Osteoblast (primary cell): ENCODE results near the gene MIB2. TPM values are rescaled to one million over a fixed set of nuclear protein-coding genes. Genes with fewer than 3 reads are reported as not detected.
"Not testable (repeated sequence)": the region's sequence is repeated elsewhere in the genome, so short reads cannot be mapped to it uniquely, and the experiment has no call there.

ENCODE experiments used
- DNase-seq: peaks from one replicate; pipeline ENCODE4 v3.0.0; 2011; ENCODE audit warnings: low spot score, mixed read lengths; ENCODE audit not compliant: insufficient read length; ENCODE audit errors: missing footprints
- H2AFZ ChIP-seq: 2 replicates; pipeline ENCODE4 v1.6.0; 2011; ENCODE audit warnings: mild to moderate bottlenecking, low read length
- H3K27ac ChIP-seq: 2 replicates; pipeline ENCODE4 v1.5.1; 2011; ENCODE audit warnings: mild to moderate bottlenecking, low read depth, low read length, moderate library complexity
- H3K27me3 ChIP-seq: 2 replicates; pipeline ENCODE4 v1.6.0; 2012; ENCODE audit warnings: mild to moderate bottlenecking, control low read depth, inconsistent platforms, low read length, moderate library complexity; ENCODE audit not compliant: insufficient read depth
- H3K36me3 ChIP-seq: 2 replicates; pipeline ENCODE4 v1.5.1; 2011; ENCODE audit warnings: mild to moderate bottlenecking, low read length, control low read depth, moderate library complexity; ENCODE audit not compliant: insufficient read depth
- H3K4me1 ChIP-seq: 2 replicates; pipeline ENCODE4 v1.5.1; 2011; ENCODE audit warnings: mild to moderate bottlenecking, low read length, control low read depth, moderate library complexity; ENCODE audit not compliant: insufficient read depth
- H3K4me2 ChIP-seq: 2 replicates; pipeline ENCODE4 v1.6.0; 2011; ENCODE audit warnings: mild to moderate bottlenecking, low read length; ENCODE audit not compliant: insufficient read depth
- H3K4me3 ChIP-seq: fragments of 200-600 bp; sonication (generic); 3 replicates; pipeline ENCODE4 v1.5.1; 2012; ENCODE audit warnings: mild to moderate bottlenecking, low read length, inconsistent platforms; ENCODE audit not compliant: insufficient read depth
- H3K79me2 ChIP-seq: 2 replicates; pipeline ENCODE4 v1.6.0; 2012; ENCODE audit warnings: mild to moderate bottlenecking, low read length, control low read depth, inconsistent platforms; ENCODE audit not compliant: insufficient read depth
- H3K9me3 ChIP-seq: 2 replicates; pipeline ENCODE4 v1.5.1; 2011; ENCODE audit warnings: low read depth, low read length, control low read depth
- H4K20me1 ChIP-seq: 2 replicates; pipeline ENCODE4 v1.6.0; 2012; ENCODE audit warnings: mild to moderate bottlenecking, low read length, control low read depth; ENCODE audit not compliant: insufficient read depth
- total RNA-seq: library from RNA; depleted of rRNA; stranded (reverse); fragments of >200 nt; gene quantifications from 2 replicates; pipeline ENCODE4 v1.2.3, GENCODE V29; 2012

MIB2 gene
- total RNA-seq, 1 donor = 80.7 TPM

DNA sequence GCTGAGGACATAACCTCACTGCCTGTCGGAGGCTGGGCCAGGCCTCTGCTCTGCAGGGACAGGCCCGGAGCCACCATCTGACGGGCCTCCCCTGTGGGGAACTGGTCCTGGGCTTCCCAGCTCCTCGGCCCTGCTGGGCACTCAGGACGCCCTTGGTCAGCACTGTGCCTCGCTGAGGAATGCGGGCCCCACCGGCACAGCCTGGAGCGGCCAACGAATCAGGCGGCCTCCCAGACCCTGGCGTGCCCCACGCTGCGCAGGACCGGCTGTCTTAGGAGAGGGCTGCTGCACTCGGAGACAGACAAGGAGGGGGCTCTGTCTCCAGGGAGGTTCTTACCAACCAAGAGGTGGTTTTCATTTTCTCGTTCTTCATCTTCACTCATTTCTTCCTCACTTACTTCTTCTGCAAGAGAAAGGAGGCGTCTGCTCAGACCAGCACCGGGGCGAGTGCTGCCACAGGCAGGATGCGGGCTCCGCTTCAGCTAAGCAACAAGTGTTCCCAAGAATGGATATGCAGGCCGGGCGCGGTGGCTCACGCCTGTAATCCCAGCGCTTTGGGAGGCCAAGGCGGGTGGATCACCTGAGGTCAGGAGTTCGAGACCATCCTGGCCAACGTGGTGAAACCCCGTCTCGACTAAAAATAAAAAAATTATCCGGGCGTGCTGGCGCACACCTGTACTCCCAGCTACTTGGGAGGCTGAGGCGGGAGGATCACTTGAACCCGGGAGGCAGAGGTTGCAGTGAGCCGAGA, 25.6 kb downstream of the MIB2 start:
- H3K27ac ChIP-seq, H4K20me1 ChIP-seq, H3K4me1 ChIP-seq: not testable (repeated sequence)

DNA sequence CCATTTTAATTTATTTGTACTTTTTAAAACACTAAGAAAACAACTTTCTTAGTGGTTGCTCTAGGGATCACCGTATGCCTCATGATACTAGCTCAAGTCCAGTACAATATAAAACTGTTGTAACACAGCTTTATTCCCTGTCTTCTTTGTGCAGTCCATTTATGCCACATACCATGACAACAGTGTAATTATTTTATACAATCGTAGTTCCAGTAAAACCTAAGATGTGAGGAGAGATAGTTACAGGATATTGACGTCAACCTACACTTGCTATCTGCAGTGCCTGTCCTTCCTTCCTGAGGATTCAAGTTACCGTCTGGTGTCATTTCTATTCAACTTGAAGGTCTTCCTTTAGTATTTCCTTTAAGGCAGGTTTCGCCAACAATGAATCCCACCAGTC, 31.0 kb downstream of the MIB2 start:
- H3K79me2 ChIP-seq, H3K4me1 ChIP-seq, H3K4me2 ChIP-seq, DNase-seq, H2AFZ ChIP-seq, H3K9me3 ChIP-seq, H3K27me3 ChIP-seq, H3K27ac ChIP-seq, H4K20me1 ChIP-seq, H3K4me3 ChIP-seq: not testable (repeated sequence)
- peaks cover 18% of the 10 kb centered on the region for H3K36me3 ChIP-seq

More for the DNA sequence above, 25.6 kb downstream of the MIB2 start:
- not testable (repeated sequence) for H2AFZ ChIP-seq, H3K4me2 ChIP-seq, H3K9me3 ChIP-seq, DNase-seq, H3K4me3 ChIP-seq, H3K79me2 ChIP-seq, H3K27me3 ChIP-seq, H3K36me3 ChIP-seq

DNA sequence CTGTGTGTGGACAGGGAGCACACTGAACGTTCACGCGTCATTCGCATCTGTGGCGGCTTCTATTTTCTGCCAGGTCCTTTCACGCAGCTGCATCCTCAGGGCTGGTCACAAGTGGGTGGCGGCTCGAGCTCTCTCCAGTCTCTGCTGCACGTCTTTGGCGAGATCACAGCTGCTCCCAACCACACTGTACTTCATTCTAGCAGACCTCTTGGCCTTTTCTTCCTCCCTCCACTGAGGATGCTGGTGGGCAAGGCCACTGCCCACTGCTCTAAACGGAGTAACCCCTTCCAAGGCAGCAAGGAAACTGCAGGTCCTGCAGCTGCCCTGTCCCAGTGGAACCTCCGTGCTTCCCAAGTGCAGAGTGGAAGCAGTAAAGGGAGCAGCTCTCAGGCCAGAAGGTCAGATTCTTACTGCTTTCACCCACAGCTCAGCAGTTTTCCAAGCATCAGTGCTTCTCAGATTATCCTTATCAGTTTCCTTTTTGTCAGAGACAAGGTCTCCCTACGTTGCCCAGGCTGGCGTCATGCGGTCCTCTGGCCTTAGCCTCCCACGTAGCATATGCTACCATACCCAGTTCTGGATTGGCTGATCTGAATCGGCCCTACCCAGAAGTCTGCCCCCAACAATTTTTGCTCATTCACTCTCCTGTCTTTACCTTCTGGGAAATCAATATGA, 32.4 kb downstream of the MIB2 start:
- H3K79me2 ChIP-seq, H3K4me3 ChIP-seq, H2AFZ ChIP-seq, H3K4me1 ChIP-seq, H3K9me3 ChIP-seq, H3K27me3 ChIP-seq, H4K20me1 ChIP-seq, DNase-seq, H3K27ac ChIP-seq, H3K4me2 ChIP-seq: not testable (repeated sequence)
- peaks cover 32% of the 10 kb centered on the region for H3K36me3 ChIP-seq

- peaks cover 33% of the 10 kb centered on the region for H3K36me3 ChIP-seq
- DNase-seq, H3K4me1 ChIP-seq, H3K79me2 ChIP-seq, H3K4me2 ChIP-seq, H3K27me3 ChIP-seq, H3K27ac ChIP-seq, H3K9me3 ChIP-seq, H2AFZ ChIP-seq, H4K20me1 ChIP-seq, H3K4me3 ChIP-seq: not testable (repeated sequence)
Measured at GRCh38 chr1:1648265-1648664, 33.0 kb downstream of the MIB2 start.

DNA sequence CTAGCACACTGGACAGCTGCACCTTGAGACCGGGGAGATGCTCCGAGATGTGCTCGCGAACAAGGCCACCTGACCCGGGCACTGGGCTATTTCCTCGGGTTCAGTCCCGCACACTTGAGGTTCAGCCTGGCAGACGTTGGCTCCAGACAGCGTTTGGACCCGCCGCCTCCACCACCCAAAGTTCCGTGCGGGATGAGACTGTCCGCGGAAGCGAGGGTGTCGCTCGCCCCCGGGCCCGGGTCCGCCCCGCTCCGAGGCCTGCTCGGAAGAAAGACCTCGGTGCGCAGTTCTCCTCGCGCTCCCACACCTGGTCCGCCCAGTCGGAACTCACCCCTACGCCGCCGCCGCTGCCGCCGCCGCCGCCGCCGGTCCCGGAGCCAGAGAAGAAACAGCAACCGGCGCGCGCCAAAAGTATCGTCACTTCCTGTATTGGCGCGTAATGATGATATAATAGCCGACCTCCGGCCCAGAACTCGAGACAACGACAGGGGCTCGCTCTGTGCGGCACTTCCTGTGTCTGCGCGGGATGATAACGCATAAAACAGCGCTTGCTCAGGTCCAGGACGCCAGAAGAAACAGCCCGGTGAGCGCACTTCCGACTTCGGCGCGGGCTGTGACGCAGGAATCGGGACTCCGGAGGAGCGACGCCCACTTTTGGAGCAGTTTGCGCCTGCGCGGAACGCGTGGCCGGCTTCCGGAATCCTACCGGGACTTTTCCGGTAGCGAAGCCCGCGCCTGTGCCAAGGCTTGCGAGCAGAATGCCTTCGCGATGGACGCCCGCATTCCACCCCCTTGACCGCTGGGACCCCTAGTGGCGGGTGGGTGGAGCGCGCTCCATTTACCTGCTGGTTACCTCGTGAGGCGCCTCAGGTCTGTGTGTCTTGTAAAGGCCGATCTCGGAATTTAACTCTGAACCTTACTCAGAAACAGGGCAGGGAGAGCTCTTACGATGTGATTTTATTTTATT, 43.6 kb downstream of the MIB2 start, which contains the start of gene CDK11B:
CDK11B (minus strand) TSS at position 422 of the 967 bp plus-strand sequence. CDS start 1,519 bp downstream, outside the sequence.
- not testable (repeated sequence) for H3K27me3 ChIP-seq, H4K20me1 ChIP-seq, H3K4me1 ChIP-seq, H3K9me3 ChIP-seq
- Histone ChIP-seq H3K4me2 (peak within 1 kb of the TSS; percentile 69), H3K4me3 (peak within 1 kb of the TSS; percentile 79), H3K79me2 (peaks cover 16% of the 10 kb centered on the region), H2AFZ (peak within 1 kb of the TSS; percentile 68), H3K36me3 (peaks cover 14% of the 10 kb centered on the region), H3K27ac (peak within 1 kb of the TSS; percentile 93)
- DNase-seq = peak; percentile 97

GRCh38 chr1:1662392-1662791, 47.1 kb downstream of the MIB2 start:
- not testable (repeated sequence) for DNase-seq, H3K4me1 ChIP-seq, H3K4me2 ChIP-seq, H3K27me3 ChIP-seq, H4K20me1 ChIP-seq, H3K9me3 ChIP-seq, H3K4me3 ChIP-seq, H2AFZ ChIP-seq, H3K79me2 ChIP-seq
- H3K36me3 ChIP-seq = peaks cover 12% of the 10 kb centered on the region
- peak overlapping the region; percentile 24 for H3K27ac ChIP-seq

GRCh38 chr1:1662830-1663560, 47.7 kb downstream of the MIB2 start:
- Histone ChIP-seq H3K36me3 (peaks cover 12% of the 10 kb centered on the region), H3K27ac (peak overlapping the region; percentile 24)
- not testable (repeated sequence) for H3K4me1 ChIP-seq, H3K27me3 ChIP-seq, H3K4me3 ChIP-seq, H3K4me2 ChIP-seq, DNase-seq, H3K9me3 ChIP-seq, H2AFZ ChIP-seq, H4K20me1 ChIP-seq, H3K79me2 ChIP-seq

- H3K4me1 ChIP-seq, H3K4me3 ChIP-seq, H2AFZ ChIP-seq, H3K9me3 ChIP-seq, H4K20me1 ChIP-seq, H3K4me2 ChIP-seq, H3K27me3 ChIP-seq, H3K79me2 ChIP-seq, H3K27ac ChIP-seq, DNase-seq: not testable (repeated sequence)
- peaks cover 15% of the 10 kb centered on the region for H3K36me3 ChIP-seq
Measured at GRCh38 chr1:1664318-1664717, 49.0 kb downstream of the MIB2 start.
